Neural cell (in vitro differentiated cells): Measurements from ENCODE around the gene CCDC150. TPM values are rescaled to one million over a fixed set of nuclear protein-coding genes. Genes with fewer than 3 reads are reported as not detected.

Experiments
- H2AFZ ChIP-seq: fragments of 200-600, 300-800 bp; sonication (generic), shearing (Covaris generic); 2 replicates; pipeline ENCODE4 v1.6.0; 2014; ENCODE audit warnings: low read depth, mild to moderate bottlenecking, antibody characterized with exemption, low read length, moderate library complexity
- H3F3A ChIP-seq: fragments of 200-600 bp; shearing (Covaris generic); 2 replicates; pipeline ENCODE4 v1.6.1; 2016; ENCODE audit warnings: mild to moderate bottlenecking, moderate library complexity, mixed read lengths, antibody characterized with exemption, low read length; ENCODE audit not compliant: insufficient read depth, poor library complexity, severe bottlenecking
- H3K27ac ChIP-seq: fragments of 200-600, 300-800 bp; sonication (generic), shearing (Covaris generic); 2 replicates; pipeline ENCODE4 v1.5.1; 2014; ENCODE audit warnings: mild to moderate bottlenecking, low read length, moderate library complexity
- H3K27me3 ChIP-seq: fragments of 300-800, 200-600 bp; sonication (generic), shearing (Covaris generic); 2 replicates; pipeline ENCODE4 v1.6.0; 2014; ENCODE audit warnings: mild to moderate bottlenecking, low read depth, low read length, moderate library complexity; ENCODE audit not compliant: insufficient read depth
- H3K36me3 ChIP-seq: fragments of 300-800, 200-600 bp; sonication (generic), shearing (Covaris generic); 2 replicates; pipeline ENCODE4 v1.5.1; 2014; ENCODE audit warnings: mild to moderate bottlenecking, antibody characterized with exemption, low read length, moderate library complexity; ENCODE audit not compliant: insufficient read depth
- H3K4me2 ChIP-seq: fragments of 300-800, 200-600 bp; sonication (generic), shearing (Covaris generic); 2 replicates; pipeline ENCODE4 v1.6.0; 2014; ENCODE audit warnings: mild to moderate bottlenecking, low read length
- H3K4me3 ChIP-seq: fragments of 300-800, 200-600 bp; sonication (generic), shearing (Covaris generic); 2 replicates; pipeline ENCODE4 v1.5.1; 2014; ENCODE audit warnings: mild to moderate bottlenecking, low read length, moderate library complexity
- H3K79me2 ChIP-seq: fragments of 200-600 bp; shearing (Covaris generic); replicated peaks from 2 replicates; pipeline ENCODE4 v1.6.0; 2014; ENCODE audit warnings: mild to moderate bottlenecking, low read length, moderate library complexity; ENCODE audit not compliant: insufficient read depth
- H3K9ac ChIP-seq: fragments of 300-800, 200-600 bp; sonication (generic), shearing (Covaris generic); 2 replicates; pipeline ENCODE4 v1.6.1; 2016; ENCODE audit warnings: mild to moderate bottlenecking, low read length, mixed read lengths
- H3K9me2 ChIP-seq: fragments of 200-600 bp; shearing (Covaris generic); 2 replicates; pipeline ENCODE4 v1.6.1; 2016; ENCODE audit warnings: mild to moderate bottlenecking, low read length, mixed read lengths; ENCODE audit not compliant: insufficient read depth
- H3K9me3 ChIP-seq: fragments of 200-600, 300-800 bp; sonication (generic), shearing (Covaris generic); 2 replicates; pipeline ENCODE4 v1.6.1; 2016; ENCODE audit warnings: mild to moderate bottlenecking, mixed run types, low read length, moderate library complexity, mixed read lengths
- H4K20me1 ChIP-seq: fragments of 200-600 bp; shearing (Covaris generic); 2 replicates; pipeline ENCODE4 v1.6.1; 2016; ENCODE audit warnings: mild to moderate bottlenecking, mixed run types; ENCODE audit not compliant: insufficient read depth
- EP300 ChIP-seq: fragments of 450-650 bp; conservative IDR thresholded peaks from 2 replicates; pipeline ENCODE4 v1.6.1; 2014; ENCODE audit warnings: antibody characterized with exemption, mild to moderate bottlenecking, moderate library complexity; ENCODE audit not compliant: poor library complexity, severe bottlenecking
- EZH2 ChIP-seq: fragments of 200-600, 300-800 bp; shearing (Covaris generic), sonication (generic); IDR thresholded peaks from 2 replicates; pipeline ENCODE4 v1.6.1; 2014; ENCODE audit warnings: antibody characterized with exemption, low read length, borderline replicate concordance, mild to moderate bottlenecking; ENCODE audit not compliant: insufficient read depth, poor library complexity, severe bottlenecking
- MXI1 ChIP-seq: fragments of 450-650 bp; conservative IDR thresholded peaks from 2 replicates; pipeline ENCODE4 v1.6.1; 2014; ENCODE audit warnings: antibody characterized with exemption, mild to moderate bottlenecking; ENCODE audit not compliant: poor library complexity, severe bottlenecking
- POLR2AphosphoS5 ChIP-seq: IDR thresholded peaks from 2 replicates; pipeline ENCODE4 v1.6.1; 2012
- RAD21 ChIP-seq: fragments of 450-650 bp; conservative IDR thresholded peaks from 2 replicates; pipeline ENCODE4 v1.6.1; 2014; ENCODE audit warnings: antibody characterized with exemption, mild to moderate bottlenecking, moderate library complexity
- SMC3 ChIP-seq: fragments of 450-650 bp; conservative IDR thresholded peaks from 2 replicates; pipeline ENCODE4 v1.6.1; 2014; ENCODE audit warnings: antibody characterized with exemption, mild to moderate bottlenecking, moderate library complexity; ENCODE audit not compliant: poor library complexity
- TAF1 ChIP-seq: IDR thresholded peaks from 2 replicates; pipeline ENCODE4 v1.6.1; 2012; ENCODE audit warnings: low read depth
- polyA plus RNA-seq: library from polyadenylated mRNA; depleted of rRNA; stranded (reverse); fragments of >200 nt; gene quantifications from 2 replicates; pipeline ENCODE4 v1.2.3, GENCODE V29; 2014
- TF ChIP-seq, protein P1 (sequence below): IDR thresholded peaks from 2 replicates; pipeline ENCODE4 v1.6.1; 2012; ENCODE audit warnings: borderline replicate concordance
- TF ChIP-seq, protein P2 (sequence below): fragments of 450-650 bp; IDR thresholded peaks from 2 replicates; pipeline ENCODE4 v1.5.1; 2014; ENCODE audit warnings: antibody characterized with exemption, mild to moderate bottlenecking, moderate library complexity; ENCODE audit not compliant: poor library complexity, severe bottlenecking

Gene CCDC150
- polyA plus RNA-seq, 1 donor from 2014 or later: 0.57 TPM

DNA sequence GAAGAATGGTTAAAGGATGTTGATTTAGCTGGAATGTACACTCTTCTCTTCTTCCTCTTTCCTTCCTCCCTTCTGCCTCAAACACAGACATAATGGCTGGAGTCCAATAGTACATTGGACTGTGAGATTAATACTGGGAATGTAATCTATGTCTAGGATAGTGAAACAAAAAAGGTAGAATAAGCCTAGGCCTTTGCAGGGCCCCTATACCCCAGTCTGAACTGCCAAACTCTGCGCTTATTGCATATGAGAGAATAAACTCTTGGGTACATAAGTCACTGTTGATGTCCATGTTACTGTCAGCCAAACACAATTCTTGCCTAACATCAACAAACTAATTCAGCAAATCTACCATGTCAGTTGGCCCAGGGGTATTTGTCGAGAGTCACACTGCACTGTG lies 29.7 kb upstream of the CCDC150 start:
- Histone ChIP-seq H3K36me3 (no peaks in the 10 kb centered on the region), H3K9ac (no peak overlapping the region), H3K9me2 (no peaks in the 10 kb centered on the region), H3K4me3 (no peak overlapping the region), H3K4me2 (no peak overlapping the region), H3K27me3 (no peaks in the 10 kb centered on the region), H4K20me1 (no peaks in the 10 kb centered on the region), H3F3A (no peaks in the 10 kb centered on the region), H2AFZ (no peak overlapping the region), H3K79me2 (no peaks in the 10 kb centered on the region), H3K9me3 (no peaks in the 10 kb centered on the region), H3K27ac (no peak overlapping the region)
- TF ChIP-seq, protein P1, sequence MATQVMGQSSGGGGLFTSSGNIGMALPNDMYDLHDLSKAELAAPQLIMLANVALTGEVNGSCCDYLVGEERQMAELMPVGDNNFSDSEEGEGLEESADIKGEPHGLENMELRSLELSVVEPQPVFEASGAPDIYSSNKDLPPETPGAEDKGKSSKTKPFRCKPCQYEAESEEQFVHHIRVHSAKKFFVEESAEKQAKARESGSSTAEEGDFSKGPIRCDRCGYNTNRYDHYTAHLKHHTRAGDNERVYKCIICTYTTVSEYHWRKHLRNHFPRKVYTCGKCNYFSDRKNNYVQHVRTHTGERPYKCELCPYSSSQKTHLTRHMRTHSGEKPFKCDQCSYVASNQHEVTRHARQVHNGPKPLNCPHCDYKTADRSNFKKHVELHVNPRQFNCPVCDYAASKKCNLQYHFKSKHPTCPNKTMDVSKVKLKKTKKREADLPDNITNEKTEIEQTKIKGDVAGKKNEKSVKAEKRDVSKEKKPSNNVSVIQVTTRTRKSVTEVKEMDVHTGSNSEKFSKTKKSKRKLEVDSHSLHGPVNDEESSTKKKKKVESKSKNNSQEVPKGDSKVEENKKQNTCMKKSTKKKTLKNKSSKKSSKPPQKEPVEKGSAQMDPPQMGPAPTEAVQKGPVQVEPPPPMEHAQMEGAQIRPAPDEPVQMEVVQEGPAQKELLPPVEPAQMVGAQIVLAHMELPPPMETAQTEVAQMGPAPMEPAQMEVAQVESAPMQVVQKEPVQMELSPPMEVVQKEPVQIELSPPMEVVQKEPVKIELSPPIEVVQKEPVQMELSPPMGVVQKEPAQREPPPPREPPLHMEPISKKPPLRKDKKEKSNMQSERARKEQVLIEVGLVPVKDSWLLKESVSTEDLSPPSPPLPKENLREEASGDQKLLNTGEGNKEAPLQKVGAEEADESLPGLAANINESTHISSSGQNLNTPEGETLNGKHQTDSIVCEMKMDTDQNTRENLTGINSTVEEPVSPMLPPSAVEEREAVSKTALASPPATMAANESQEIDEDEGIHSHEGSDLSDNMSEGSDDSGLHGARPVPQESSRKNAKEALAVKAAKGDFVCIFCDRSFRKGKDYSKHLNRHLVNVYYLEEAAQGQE: no peak
- no peak for TF ChIP-seq TAF1
- no peak for TF ChIP-seq SMC3
- no peak for TF ChIP-seq MXI1
- TF ChIP-seq RAD21: no peak

DNA sequence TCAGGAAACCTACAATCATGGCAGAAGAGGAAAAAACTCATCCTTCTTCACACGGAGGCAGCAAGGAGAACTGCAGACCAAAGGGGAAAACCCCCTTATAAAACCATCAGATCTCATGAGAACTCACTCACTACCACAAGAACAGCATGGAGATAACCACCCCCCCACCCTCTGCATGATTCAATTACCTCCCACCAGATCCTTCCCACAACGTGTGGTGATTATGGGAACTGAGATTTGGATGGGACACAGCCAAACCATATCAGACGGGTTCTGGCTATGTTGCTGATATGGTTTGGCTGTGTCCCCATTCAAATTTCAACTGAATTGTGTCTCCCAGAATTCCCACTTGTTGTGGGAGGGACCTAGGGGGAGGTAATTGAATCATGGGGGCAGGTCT lies 28.7 kb upstream of the CCDC150 start:
- Histone ChIP-seq H3K79me2 (no peaks in the 10 kb centered on the region), H3K9ac (no peak overlapping the region), H3K27ac (no peak overlapping the region), H3K4me3 (no peak overlapping the region), H3K4me2 (no peak overlapping the region), H3K36me3 (no peaks in the 10 kb centered on the region), H3K9me3 (no peaks in the 10 kb centered on the region), H2AFZ (no peak overlapping the region), H3F3A (no peaks in the 10 kb centered on the region), H3K9me2 (no peaks in the 10 kb centered on the region), H3K27me3 (no peaks in the 10 kb centered on the region), H4K20me1 (no peaks in the 10 kb centered on the region)
- TF ChIP-seq, protein P1: no peak
- TF ChIP-seq TAF1 (no peak), RAD21 (no peak), MXI1 (no peak), POLR2AphosphoS5 (no peak), SMC3 (no peak), EZH2 (no peak), EP300 (no peak)
- TF ChIP-seq, protein P2, sequence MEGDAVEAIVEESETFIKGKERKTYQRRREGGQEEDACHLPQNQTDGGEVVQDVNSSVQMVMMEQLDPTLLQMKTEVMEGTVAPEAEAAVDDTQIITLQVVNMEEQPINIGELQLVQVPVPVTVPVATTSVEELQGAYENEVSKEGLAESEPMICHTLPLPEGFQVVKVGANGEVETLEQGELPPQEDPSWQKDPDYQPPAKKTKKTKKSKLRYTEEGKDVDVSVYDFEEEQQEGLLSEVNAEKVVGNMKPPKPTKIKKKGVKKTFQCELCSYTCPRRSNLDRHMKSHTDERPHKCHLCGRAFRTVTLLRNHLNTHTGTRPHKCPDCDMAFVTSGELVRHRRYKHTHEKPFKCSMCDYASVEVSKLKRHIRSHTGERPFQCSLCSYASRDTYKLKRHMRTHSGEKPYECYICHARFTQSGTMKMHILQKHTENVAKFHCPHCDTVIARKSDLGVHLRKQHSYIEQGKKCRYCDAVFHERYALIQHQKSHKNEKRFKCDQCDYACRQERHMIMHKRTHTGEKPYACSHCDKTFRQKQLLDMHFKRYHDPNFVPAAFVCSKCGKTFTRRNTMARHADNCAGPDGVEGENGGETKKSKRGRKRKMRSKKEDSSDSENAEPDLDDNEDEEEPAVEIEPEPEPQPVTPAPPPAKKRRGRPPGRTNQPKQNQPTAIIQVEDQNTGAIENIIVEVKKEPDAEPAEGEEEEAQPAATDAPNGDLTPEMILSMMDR: no peak
